Measurements from ENCODE around the gene TMEM259.

The TMEM259 gene

GRCh38 chr19:982567-983170, 38.3 kb downstream of the TMEM259 start:
- DNase-seq = no peak

- DNase-seq = no peak
These were observed 40.6 kb downstream of the TMEM259 start for GRCh38 chr19:980133-980998.

- no peak for DNase-seq
These were observed 41.6 kb downstream of the TMEM259 start for GRCh38 chr19:979318-979741.

GRCh38 chr19:977058-977464, 43.9 kb downstream of the TMEM259 start:
- DNase-seq = no peak

GRCh38 chr19:976476-976875, 44.4 kb downstream of the TMEM259 start:
- DNase-seq = no peak

GRCh38 chr19:974564-975257, 46.2 kb downstream of the TMEM259 start:
- no peak for DNase-seq

- DNase-seq = no peak
These were observed 47.0 kb downstream of the TMEM259 start for GRCh38 chr19:973726-974563.

- DNase-seq = no peak
These were observed 48.6 kb downstream of the TMEM259 start for GRCh38 chr19:972281-972680.

GRCh38 chr19:971795-972194, 49.1 kb downstream of the TMEM259 start:
- DNase-seq = no peak

- no peak for DNase-seq
These were observed 50.2 kb downstream of the TMEM259 start for GRCh38 chr19:970695-971094.

GRCh38 chr19:966485-967088, 54.3 kb downstream of the TMEM259 start:
- DNase-seq = no peak

GRCh38 chr19:964761-965694, 55.9 kb downstream of the TMEM259 start:
- no peak for DNase-seq

- no peak for DNase-seq
These were observed 56.8 kb downstream of the TMEM259 start for GRCh38 chr19:964116-964520.

- no peak for DNase-seq
These were observed 57.4 kb downstream of the TMEM259 start for GRCh38 chr19:963486-963951.

- no peak for DNase-seq
These were observed 58.1 kb downstream of the TMEM259 start for GRCh38 chr19:962683-963400.

- no peak for DNase-seq
These were observed 58.9 kb downstream of the TMEM259 start for GRCh38 chr19:961866-962620.

GRCh38 chr19:960601-960938, 60.4 kb downstream of the TMEM259 start:
- DNase-seq = no peak

GRCh38 chr19:960020-960419, 60.9 kb downstream of the TMEM259 start:
- DNase-seq = no peak

Data from NCI-H524 treated with DMSO at 0.1 percent for 48 hours (cell line).